Frontal cortex (tissue), 4 donors: ENCODE measurements around the gene THAP8. TPM values are rescaled to one million over a fixed set of nuclear protein-coding genes. Genes with fewer than 3 reads are reported as not detected.

Source experiments
- DNase-seq, 2 donors: peaks; one replicate each; pipeline ENCODE4 v3.0.0; 2012; ENCODE audit warnings: low spot score in 2 of 2
- FAIRE-seq: peaks from 2 replicates; lab custom pipeline; 2012; peaks lifted over from hg19 to GRCh38; lab: Jason Lieb, UNC
- total RNA-seq: library from RNA; depleted of rRNA; stranded (reverse); fragments of >200 nt; gene quantifications from one replicate; pipeline ENCODE4 v1.2.3, GENCODE V29; 2014
- donor health status: control.
- donor health status: control.
- donor health status: control.

Gene THAP8
- total RNA-seq, 1 donor from 2014 or later = 2.9 TPM

GRCh38 chr19:36032251-36033104 is 21.6 kb downstream of the THAP8 start, which contains the start of gene CLIP3:
CLIP3 (minus strand) TSS chr19:36032873; CDS start chr19:36032357, 516 bp downstream.
- DNase-seq (peak; percentile 94 to 96), FAIRE-seq (no peak)

- no peak for DNase-seq
- FAIRE-seq = no peak
Observed at GRCh38 chr19:36031308-36031707, 22.8 kb downstream of the THAP8 start.

GRCh38 chr19:36030264-36031148 is 23.6 kb downstream of the THAP8 start:
- DNase-seq = no peak
- no peak for FAIRE-seq

GRCh38 chr19:36028313-36029041 is 25.6 kb downstream of the THAP8 start:
- FAIRE-seq = no peak

GRCh38 chr19:36027696-36028095 is 26.4 kb downstream of the THAP8 start:
- FAIRE-seq (no peak), DNase-seq (no peak)

More at GRCh38 chr19:36028313-36029041, 25.6 kb downstream of the THAP8 start:
- DNase-seq = peak in 1 of 2 donors; percentile 64

GRCh38 chr19:36026091-36026876 is 27.8 kb downstream of the THAP8 start:
- no peak for DNase-seq
- no peak for FAIRE-seq

- FAIRE-seq (no peak), DNase-seq (no peak)
Observed at GRCh38 chr19:36025541-36025940, 28.5 kb downstream of the THAP8 start.

- DNase-seq (no peak), FAIRE-seq (no peak)
Observed at GRCh38 chr19:36023432-36023831, 30.7 kb downstream of the THAP8 start.

- DNase-seq = no peak
- no peak for FAIRE-seq
Observed at GRCh38 chr19:36019061-36019670, 34.9 kb downstream of the THAP8 start.

GRCh38 chr19:36014012-36014924 is 39.8 kb downstream of the THAP8 start, which contains the start of gene ALKBH6:
ALKBH6 (minus strand) TSS chr19:36014213; CDS start chr19:36013397, 816 bp downstream.
- DNase-seq (peak; percentile 95 to 99), FAIRE-seq (peak; percentile 98)

GRCh38 chr19:36013280-36014011 is 40.6 kb downstream of the THAP8 start:
- no peak for FAIRE-seq
- DNase-seq = no peak

- DNase-seq = no peak
- FAIRE-seq = no peak
Observed at GRCh38 chr19:36010402-36010801, 43.7 kb downstream of the THAP8 start.

GRCh38 chr19:36009633-36010379 is 44.3 kb downstream of the THAP8 start:
- DNase-seq (no peak), FAIRE-seq (no peak)

- peak; percentile 69 to 79 for DNase-seq
- no peak for FAIRE-seq
Observed at GRCh38 chr19:36009220-36009619, 44.9 kb downstream of the THAP8 start.

- FAIRE-seq (no peak), DNase-seq (no peak)
Observed at GRCh38 chr19:36008336-36008978, 45.6 kb downstream of the THAP8 start, which contains the start of gene SYNE4. SYNE4 (minus strand) TSS chr19:36008813; CDS start chr19:36008681, 132 bp downstream.

- DNase-seq = no peak
- no peak for FAIRE-seq
Observed at GRCh38 chr19:36006955-36007354, 47.1 kb downstream of the THAP8 start.
